ENCODE data around the gene MUC2.

The MUC2 gene

DNA sequence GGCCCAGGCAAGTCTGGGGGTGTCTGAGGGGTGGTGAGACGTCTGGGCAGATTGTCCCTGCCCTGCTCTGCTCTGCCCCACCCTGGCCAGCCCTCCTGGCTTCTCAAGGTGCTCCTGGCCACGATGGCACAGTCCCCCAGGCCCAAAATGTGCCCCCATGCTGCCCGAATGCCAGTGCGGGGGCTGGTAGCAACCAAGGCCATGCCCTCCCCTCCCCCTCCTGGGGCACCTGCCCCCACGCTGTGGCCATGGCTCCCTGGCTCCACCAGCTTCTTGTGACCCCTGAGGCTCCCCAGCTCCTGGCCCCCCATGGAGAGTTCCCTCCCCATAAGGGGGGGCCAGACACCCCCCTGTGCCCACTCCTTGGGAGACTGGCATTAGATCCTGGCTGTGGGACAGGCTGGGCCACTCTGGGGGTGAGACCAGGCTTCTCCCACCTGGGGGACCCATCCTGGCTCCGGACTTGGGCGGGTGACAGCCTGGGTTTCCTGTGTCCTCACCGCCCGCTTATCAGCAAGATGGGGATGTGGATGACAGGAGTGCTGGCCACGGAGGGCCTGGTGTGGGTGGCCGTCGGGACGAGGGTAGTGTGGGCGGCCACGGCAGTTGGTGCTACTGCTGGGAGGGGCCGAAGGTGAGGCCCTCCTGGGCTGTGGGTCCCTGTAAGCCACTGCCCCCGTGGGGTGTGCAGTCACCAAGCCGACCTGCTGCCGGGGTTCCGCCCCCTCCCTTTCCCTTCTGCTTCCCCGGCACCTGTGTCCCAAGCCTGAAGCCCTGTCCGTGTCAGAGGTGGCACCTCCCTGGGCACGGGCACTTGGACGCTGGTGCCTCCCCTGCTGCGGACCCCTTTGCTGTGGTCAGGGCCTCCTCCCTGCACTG, 22.3 kb upstream of the MUC2 start:
- no peak for DNase-seq

DNA sequence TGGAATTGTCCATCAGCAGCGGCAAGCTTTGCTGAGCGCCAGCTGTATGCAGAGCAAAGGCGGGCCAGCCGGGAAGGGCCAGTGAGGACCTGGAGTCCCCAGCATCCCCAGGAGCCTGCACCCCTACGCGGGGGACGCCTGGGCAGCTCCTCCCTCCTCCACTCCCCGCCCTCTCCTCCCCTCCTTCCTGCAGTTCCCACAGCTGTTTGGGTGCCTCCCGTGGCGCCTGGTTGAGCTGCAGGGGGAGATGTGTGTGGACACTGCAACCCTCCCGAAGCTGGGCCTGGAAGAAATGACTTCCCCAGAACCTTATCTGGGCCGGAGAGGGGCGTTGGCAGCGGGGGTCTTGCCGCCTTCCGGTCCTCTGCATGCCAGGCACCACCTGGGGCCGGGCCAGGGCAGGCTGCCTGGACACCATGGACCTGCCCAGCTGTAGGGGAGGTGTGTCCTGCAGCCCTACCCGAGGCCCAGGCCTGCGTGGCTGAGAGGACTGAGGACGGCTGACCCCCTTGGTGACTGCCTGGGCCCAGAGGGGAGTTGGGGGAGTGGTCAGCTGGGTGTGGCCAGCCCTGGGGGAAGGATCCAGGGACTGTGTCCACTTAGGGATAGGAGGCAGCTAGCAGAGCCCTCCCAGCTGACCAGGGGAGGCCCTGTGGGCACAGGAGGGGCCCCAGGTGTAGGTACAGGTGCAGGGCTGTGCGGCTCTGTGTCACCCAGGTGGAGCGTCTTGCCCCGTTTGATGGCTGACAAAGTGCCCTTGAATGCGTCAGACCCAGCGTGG, 21.4 kb upstream of the MUC2 start:
- no peak for DNase-seq

DNA sequence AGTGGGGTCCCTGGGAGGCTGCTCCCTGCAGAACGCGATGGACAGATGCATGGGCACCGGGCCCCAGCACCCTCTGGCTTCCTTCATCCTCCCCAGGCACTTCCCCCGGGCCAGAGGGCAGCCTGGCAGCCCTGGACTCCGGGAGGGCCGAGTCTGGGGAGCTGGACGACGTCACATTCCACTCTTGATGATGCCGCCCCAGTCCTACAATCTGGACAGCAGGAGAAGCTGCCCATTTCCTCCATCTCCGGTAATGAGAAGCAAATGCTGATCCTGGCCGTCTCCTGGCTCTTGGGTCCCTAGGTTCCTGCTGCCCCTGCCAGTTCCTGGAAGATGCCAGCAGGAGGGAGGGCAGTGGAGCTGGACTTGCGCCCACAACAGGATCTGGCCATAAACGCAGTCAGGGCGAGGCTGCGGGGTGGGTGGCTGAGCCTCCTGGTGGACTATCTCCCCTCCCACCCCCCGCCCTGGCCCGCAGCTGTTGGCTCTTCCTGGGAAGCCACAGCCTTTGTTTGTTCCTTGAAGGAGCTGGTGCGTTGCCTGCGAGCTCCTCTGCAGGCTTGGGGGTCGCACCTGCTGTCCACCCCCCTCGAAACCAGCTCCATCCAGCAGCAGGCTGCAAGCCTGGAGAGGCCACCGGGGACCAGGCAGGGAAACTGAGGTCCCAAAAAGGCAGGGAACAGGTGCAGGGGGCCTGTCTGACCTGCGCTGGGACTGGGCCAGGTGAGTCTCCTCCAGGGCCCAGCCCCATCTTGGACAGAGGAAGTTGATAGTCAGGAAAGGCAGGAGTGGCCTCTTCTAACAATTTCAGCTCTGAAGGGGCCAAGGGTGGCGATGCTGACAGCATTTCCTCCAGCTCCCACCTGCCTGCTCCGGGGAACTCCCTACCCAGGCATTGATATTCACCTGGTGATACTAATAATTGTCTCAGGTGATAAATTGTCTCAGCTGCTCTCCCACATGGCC, 20.2 kb upstream of the MUC2 start:
- no peak for DNase-seq

DNA sequence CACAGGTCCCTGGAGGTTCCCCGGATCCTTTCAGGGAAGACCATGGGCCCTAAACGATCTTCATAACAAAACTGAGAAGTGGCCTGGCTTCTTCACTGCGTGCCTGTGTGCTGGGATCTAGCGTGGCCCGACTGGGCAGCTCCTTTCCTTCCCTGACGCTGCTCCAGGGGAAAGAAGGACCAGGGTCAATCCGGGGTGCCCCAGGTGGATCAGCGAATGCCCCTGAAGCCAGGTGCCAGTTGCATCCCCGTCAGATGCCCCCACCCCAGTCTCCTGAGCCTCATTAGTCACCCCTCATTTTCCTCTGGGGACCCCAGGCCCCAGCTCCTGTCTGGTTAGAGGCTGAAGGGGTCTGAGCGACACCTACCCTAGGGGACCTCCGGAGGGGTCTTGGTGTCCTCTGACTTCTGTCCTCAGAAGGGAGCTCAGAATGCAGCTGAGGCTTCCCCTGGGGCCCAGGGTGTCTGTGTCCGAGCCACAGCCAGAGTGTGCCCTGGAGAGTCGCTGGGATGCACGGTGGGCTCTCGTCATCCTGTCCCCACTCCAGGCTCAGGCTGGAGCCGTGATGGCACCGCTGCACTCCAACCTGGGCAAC, 19.5 kb upstream of the MUC2 start:
- no peak for DNase-seq

DNA sequence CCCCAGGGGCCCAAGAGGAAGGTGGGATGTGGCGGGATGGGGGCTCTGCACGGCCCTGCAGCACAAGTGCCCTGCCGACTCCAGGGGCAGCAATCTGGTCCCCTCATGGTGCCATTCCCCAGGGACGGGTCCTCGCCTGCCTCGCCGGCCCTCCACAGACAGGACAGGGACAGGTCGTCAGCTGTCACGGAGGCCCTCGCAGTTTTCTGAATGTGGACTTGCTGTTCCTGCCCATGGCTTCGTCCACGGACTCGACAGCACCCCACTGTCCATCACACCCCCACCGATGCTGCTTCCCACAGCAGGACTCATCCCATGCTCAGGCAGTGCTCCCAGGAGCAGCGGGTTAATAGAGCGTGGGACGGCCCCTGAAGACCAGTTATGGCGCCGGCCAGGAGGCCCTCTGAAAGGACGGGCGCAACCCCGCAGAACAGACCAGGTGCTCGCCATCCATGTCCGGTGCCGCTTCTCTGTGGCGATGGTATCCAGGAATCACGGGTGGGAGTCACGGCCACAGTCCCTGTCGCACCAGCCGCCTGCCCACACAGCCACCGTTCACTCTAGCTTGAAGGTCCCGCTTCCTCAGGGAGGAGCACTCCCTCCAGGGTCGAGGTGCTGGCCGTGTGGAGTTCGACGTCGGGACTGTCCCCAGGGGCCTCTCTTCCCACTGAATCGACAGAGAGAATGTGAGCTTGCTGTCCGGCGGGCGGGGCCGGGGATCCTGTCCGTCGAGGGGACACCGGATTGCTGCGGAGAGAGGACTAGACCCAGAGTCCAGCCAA, 18.5 kb upstream of the MUC2 start:
- no peak for DNase-seq

DNA sequence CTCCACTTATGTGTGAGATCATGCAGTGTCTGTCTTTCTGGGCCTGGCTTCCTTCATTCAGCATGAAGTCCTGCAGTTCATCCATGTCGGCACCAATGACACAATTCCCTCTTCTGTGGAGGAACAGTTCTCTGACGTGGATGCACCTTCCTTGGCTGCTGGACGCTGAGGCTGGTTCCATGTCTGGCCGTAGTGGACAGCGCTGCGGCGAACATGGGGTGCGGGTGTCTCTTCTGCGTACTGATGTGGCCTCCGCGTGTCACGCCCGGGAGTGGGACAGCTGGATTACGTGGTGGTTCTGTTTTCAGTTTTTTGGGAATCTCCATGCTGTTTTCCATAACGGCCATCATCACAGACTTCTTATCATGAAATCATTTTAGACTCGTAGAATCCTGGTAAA, 16.9 kb upstream of the MUC2 start:
- DNase-seq, result no peak

DNA sequence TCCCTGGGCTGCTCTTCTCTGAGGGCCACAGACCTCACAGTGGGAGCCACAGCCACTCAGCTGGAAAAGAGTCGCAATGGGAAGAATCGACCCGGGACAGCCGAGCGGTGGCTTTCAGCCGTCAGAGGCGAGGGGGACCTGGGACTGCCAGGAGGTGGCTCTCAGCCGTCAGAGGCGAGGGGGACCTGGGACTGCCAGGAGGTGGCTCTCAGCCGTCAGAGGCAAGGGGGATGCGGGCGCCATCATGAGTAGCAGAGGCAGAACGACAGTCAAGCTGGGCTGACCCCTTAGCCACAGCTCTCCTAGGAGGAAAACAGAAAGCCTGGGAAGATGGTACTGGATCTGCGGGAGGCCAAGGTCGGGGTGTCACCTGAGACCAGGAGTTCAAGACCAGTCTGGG, 14.9 kb upstream of the MUC2 start:
- no peak for DNase-seq

DNA sequence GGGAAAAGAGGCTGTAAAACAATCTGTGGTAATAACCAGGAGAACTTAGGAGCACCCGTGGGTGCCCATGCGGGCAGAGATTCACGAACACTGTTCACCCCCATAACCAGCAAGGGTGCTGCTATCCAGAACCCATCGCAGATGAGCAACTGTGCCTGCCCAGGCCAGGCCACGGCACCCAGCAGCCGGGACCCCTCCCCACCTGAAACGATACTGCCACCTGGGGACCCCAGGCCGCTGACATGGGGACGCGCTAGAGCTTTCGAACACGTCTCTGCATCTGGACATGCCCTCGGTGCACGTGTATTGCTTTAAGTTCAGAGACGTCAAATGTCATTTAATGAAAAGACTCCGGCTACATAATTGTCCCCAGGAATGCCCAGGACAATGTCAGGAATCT, 14.3 kb upstream of the MUC2 start:
- DNase-seq, result no peak

DNA sequence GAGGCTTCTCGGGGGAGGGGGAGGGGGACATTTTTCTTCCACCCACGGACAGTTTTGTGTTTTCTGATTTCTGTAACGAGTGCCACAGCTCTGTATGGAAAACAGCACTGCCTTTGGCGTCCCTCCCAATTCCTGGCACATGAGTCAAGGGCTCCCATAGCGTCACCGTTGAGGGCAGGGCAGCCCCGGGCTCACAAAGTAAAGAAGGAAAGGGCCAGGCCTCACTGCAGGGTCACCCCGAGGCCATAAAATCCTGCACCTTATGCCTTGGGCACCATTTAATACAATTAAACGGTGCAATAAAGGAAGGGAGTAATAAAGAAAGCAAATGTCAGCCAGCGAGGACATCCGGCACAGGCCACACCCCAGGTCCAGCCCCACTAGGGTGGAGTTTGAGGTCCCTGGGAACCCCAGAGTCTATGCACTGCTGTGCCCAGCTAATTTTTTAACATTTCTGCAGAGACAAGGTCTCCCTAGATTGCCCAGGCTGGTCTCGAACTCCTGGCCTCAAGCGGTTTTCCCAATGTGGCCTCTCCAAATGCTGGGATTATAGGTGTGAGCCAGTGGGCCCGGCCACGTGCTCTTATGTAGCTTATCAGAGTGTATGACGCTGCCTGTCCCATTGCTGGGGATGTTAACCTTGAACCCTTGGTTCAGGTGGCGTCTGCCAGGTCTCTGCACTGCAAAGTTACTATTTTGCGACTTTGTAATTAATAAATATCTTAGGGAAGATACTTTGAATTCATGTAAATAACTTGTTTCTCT, 13.6 kb upstream of the MUC2 start:
- no peak for DNase-seq

DNA sequence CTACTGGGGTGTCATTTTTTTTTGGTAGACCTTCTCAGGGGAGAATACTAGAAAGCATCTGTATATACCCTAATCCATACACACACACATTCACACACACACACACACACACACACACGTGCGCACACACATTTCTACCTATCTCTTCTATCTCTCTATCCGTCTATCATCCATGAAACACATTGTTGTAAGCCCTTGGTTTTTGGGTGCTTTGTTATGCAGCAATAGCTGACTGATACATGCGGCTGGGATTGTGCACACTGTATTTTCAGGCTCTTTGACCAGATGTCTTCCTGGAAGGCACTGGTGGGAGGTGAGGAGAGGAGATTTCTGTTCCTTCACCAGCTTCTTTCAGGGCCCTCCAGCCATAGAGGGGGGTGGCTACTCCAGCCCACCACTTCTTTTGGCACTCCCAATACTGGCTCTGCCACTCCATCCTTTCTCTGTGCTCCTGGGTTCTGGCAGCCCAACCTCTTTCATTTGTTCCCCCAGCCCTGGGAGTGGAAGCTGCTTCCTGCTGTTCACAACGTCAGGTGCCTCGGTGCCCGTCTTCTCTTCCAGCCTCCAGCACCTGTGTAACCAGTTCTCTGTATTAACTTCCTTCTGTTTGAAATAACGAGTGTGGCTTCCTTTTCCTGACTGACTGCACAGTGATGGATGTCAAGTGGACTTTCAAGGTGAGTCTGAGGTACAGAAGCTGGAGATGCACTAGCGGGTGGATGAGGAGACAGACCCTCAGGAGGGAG, 12.4 kb upstream of the MUC2 start:
- no peak for DNase-seq

DNA sequence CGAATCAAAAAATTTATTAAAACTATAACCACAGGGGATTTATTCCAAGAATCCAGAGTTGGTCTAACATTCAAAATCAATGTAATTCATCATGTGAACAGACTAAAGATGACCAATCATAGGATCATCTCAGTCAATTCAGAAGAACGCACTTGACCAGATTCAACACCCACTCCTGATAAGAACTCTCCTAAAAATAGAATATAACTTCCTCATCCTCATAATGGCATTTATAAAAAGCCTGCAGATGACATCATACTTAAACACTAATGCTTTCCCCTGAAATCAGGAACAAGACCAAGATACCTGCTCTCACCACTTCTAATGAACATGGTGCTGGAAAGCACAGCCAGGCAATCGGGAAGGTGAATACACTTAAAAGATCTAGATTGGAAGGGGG, 10.5 kb upstream of the MUC2 start:
- DNase-seq, result peak; percentile 25

DNA sequence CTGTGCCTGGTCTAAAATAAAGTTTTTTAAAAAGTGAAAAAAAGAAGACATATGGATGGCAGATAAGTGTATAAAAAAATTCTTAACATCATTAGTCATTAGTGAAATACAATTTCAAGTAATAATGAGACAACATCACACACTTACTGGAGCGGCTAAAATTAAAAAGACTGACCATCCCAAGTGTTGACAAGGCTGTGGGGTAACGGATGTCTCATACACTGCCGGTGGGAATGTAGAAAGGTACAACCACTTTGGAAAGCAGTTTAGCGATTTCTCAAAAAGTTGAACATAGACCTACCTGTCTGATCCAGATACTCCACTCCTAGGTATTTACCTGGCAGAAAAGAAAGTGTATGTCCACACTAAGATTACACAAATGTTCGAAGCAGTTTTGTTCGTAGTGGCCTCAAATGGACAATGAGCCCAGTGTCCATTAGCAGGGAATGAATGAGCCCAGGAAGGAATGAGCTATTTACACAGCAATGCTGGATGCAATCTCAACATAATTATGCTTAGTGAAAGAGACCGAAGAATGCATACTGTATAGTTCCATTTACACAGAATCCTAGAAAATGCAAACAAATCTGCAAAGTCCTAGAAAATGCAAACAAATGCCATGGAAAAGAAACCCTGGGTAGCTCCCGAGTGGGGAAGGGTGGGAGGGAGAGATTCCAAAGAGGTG, 6.7 kb upstream of the MUC2 start:
- DNase-seq, result no peak

DNA sequence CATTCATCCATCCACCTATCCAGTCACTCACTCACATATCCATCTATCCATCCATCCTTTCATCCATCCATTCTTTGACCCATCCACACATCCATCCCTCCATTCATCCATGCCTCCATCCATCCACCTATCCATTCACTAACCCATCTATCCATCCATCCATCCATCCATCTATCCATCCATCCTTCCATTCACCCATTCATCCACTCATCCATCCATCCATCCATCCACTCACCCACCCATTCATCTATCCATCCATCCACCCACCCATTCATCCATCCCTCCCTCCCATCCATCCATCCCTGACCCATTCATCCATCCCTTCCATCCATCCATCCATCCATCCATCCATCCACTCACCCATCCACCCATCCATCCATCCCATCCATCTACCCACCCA, 4.9 kb upstream of the MUC2 start:
- DNase-seq, result no peak

DNA sequence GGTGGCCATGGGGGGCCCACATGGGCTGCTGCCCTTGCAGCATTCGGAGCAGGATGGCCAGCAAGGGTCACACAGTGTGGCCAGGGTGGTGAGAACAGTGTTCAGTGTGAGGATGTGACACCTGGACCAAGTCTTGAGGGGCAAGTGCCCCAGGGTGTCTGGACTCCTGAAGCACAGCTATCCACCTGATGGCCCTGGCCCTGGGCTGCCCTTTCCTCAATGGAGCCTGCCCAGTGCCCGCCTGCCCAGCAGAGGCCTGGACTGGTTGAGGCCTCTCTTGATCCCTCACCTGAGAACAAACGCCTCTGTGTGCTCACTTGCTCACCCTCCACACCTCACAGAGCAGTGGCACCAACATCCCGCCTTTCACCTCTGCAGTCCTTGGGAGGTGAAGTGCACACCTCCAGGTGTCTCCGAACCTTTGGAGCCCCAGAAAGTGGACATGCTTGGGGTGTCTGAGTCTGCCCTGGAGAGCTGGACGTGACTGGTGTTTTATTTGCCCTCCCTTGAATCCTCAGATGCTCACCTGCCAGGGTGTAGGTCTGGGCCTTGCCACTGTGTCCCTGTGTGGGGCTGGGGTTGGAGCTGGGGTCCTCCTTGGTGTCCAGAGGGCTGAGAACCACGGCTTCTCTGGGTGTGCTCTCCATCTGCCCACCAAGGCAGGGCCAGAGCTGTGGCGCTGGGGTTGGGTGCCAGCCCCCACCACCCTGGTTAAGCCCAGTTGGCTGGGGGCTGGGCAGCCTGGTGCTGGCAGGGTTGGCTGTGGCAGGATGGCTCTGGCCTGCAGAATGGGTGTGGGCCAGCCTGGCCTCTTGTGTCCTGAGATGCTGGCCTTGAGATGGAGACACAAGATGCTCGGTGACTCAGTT, 3.8 kb upstream of the MUC2 start:
- DNase-seq, result no peak

DNA sequence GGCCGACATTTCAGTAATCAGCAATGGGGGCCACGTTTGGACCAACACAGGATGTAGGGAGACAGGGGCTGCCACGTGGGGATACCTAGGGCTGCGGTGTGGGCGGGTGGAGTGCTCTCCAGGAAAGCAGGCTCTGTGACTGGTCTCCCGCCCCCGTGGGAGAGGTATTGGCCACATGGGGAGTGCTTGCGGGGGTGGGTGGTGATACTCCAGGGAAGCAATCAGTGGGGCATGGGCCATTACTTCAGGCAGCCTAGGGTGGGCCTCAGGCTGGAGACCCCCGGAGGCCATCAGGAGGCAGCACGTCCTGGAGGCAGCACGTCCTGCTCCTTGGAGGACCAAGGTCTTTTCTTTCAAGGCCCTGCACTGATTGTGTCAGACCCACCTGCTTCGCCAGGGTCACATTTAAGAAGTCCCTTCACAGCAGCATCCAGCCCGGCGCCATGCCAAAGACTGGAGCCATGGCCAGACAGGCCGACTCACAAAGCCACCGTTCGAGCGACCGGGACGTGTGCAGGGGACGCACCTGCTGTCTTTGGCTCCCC, 3.0 kb upstream of the MUC2 start:
- no peak for DNase-seq

DNA sequence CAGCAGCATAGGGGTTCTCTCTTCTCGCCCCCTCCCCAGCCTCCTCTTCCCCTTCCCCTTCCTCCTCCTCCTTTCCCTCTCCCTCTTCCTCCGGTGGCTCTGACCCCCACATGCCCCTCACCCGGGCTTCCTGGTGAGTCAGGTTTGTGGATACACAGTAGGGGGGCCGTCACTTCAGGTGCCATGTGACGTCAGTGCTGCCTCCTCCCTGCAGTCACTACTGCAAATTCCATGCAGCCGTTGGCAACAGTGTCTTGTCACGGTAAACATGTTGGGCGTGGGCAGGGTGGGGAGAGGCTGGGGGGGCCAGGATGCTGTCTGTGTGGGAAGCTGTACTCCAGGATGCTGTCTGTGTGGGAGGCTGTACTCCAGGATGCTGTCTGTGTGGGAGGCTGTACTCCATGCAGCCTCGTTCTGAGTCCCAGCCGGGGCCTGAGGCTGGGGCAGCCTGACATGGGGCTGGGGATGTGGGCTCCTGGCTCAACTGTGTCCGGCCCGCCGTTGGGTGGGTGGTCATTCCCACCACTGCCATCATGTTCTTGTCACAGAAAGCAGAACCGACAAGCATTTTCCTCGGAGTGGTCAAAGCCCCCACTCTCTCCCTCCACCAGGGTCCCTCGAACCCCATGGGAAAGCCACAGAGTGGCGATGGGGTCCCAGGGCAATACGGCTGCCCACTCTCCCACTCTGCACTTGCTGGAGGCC, 2.4 kb upstream of the MUC2 start:
- DNase-seq, result peak; percentile 22

DNA sequence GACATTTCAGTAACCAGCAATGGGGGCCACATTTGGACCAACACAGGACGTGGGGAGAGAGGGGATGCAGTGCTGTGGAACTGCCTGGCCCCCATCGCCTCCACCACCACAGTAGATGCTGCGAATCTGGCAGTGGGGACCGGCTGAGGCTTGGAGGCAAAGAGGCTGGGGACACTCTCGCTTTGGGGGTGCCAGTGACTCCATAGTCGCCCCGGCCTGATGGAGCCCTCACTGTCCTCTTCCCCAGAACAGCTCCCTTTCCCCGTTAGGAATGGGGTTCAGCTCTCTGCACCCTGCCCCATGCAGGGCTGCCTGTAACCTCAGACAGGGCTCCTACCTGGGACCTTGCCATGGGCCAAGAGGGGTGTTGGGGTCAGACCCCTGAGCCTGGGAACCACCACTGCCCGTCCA, 1.8 kb upstream of the MUC2 start:
- DNase-seq, result no peak

DNA sequence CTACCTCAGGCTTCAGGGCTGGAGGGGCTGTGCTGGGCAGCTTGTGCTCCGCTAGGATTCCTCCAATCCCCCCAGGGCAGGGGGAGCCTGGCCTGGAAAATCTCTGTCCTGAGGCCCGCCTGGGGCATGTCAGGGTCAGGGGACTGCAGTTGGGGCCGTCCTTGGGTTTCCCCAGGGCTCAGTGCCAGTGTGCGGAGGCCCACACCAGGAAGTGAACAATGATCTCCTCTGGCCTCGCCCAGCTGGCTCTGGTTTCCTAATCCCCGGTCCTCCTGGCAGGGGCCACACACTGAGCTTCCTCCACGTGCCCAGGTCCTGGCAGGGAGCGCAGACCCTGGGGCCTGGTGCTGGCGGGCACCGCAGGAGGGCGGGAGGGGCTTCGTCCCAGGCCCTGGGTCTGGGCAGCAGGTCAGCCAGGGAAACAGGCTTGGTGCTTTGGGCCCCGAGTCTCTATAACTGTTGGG, 1.4 kb upstream of the MUC2 start:
- peak; percentile 27 for DNase-seq

All from DMS153 (cell line).